Activated CD4-positive, alpha-beta memory T cell treated with anti-CD3 and anti-CD28 coated beads, Interleukin-2, amount 10 ng/mL, durations not matched to agents 7 days and 5 days (primary cell): ENCODE results near the gene B4GALT5. TPM values are rescaled to one million over a fixed set of nuclear protein-coding genes. Genes with fewer than 3 reads are reported as not detected.
A peak's percentile ranks its signal among the peaks of the same experiment; 100 is the strongest.
"Not testable (repeated sequence)": the region's sequence is repeated elsewhere in the genome, so short reads cannot be mapped to it uniquely, and the experiment has no call there.

Experiments used
- CTCF ChIA-PET: fragments of 350-600 bp; sonication (Branson Sonifier 250); formaldehyde crosslinking; loops from one replicate; lab custom pipeline; 2021; ENCODE audit warnings: antibody characterized with exemption, inconsistent platforms; lab: Charles Lee
- POLR2A ChIA-PET: fragments of 350-600 bp; sonication (Branson Sonifier 250); formaldehyde crosslinking; loops from one replicate; lab custom pipeline; 2021; ENCODE audit warnings: antibody characterized with exemption; lab: Charles Lee
- DNase-seq: peaks from one replicate; pipeline ENCODE4 v3.0.0-alpha.2; 2020
- H3K27ac Mint-ChIP-seq: one replicate; pipeline ENCODE4 v1.8.0; 2021; ENCODE audit warnings: mild to moderate bottlenecking, mixed read lengths
- H3K27me3 Mint-ChIP-seq: one replicate; pipeline ENCODE4 v1.8.0; 2021; ENCODE audit warnings: mixed read lengths
- H3K36me3 Mint-ChIP-seq: one replicate; pipeline ENCODE4 v1.8.0; 2021; ENCODE audit warnings: low read depth, mixed read lengths
- H3K4me1 Mint-ChIP-seq: one replicate; pipeline ENCODE4 v1.8.0; 2021; ENCODE audit warnings: mixed read lengths
- H3K4me3 Mint-ChIP-seq: one replicate; pipeline ENCODE4 v1.8.0; 2021; ENCODE audit warnings: mild to moderate bottlenecking, mixed read lengths
- H3K9me3 Mint-ChIP-seq: one replicate; pipeline ENCODE4 v1.8.0; 2021; ENCODE audit warnings: mixed read lengths
- total RNA-seq, 2 experiments: library from RNA; stranded (reverse); gene quantifications; one replicate each; pipeline ENCODE4 v1.2.3, GENCODE V29; 2021

The B4GALT5 gene
- total RNA-seq, 2 experiments from 2014 or later = 21.6 to 22.4 TPM

DNA sequence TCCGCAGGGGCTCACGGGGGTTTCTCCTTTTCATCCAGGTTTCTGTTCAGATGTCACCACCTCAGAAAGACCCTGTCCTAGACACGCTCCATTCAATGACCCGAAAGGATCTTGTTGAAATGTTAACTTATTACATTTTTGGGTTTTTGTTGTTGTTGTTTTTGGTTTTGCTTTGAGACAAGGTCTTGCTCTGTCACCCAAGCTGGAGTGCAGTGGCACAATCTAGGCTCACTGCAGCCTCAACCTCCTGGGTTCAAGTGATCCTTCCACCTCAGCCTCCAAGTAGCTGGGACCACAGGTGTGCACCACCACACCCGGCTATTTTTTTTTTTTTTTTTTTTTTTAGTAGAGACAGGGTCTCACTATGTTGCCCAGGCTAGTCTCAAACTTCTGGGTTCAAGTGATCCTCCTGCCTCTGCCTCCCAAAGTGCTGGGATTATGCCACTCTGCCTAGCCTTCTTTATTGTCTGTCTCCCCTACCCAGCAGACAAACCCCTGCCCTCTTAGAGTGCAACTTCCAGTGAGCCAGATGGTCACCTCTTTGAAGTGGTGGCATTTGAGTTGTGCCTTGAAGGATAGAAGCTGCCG is 102.0 kb downstream of the B4GALT5 start:
- H3K4me3 Mint-ChIP-seq, H3K9me3 Mint-ChIP-seq, H3K36me3 Mint-ChIP-seq, H3K27ac Mint-ChIP-seq, DNase-seq, H3K27me3 Mint-ChIP-seq: not testable (repeated sequence)
- peaks cover 29% of the 10 kb centered on the region for H3K4me1 Mint-ChIP-seq
- CTCF ChIA-PET = interaction anchor here (0.7 to 8.0 kb wide), 12 partner anchors 27 to 953 kb away, joined by 3 to 89 read pairs (median 4); no protein-coding TSS in a partner anchor
- POLR2A ChIA-PET = interaction anchor here (0.9 to 9.8 kb wide), 5 partner anchors 9 to 234 kb away, joined by 3 to 127 read pairs (median 5); no protein-coding TSS in a partner anchor

DNA sequence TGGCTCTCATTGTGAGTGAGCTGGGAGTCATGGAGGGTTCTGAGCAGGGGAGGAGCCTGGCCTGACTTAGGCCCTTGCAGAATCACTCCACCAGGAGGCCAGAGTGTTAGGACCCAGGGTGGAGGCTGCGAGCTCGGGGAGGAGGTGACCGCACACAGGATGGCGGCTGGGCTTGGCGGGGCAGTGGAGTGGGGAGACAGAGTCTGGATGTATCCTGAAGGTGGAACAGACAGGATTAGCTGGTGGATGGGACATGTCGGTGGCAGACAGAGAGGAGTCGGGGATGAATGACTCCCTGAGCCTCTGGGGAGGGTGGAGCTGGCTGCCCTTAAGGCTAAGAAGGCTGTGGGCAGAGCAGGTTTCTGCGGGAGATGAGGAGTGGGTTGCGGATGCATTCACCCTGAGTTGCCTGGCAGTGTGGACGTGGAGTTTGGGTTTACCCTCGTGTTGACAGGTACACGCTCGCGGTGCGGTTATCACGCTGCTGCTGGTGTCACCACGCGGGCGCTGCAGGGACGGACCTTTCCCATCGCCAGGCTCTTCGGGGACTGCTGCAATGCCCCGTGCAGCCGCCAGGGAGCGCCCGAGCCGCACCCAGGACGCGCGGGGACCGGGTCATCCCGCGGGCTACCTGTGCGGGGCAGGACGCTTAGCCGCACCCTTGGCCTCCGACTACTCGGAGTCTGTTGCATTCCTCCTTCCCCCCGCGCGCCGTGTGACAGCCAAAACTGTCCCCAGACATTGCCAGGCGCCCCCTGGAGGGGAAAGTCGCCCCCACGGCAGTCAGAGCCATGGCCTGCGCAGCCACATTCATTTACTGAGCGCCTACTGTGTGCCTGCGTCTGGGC is 102.8 kb downstream of the B4GALT5 start:
- peaks cover 8% of the 10 kb centered on the region for H3K36me3 Mint-ChIP-seq
- ChIA-PET POLR2A (interaction anchor here (0.7 to 9.8 kb wide), 9 partner anchors 9 to 325 kb away, joined by 3 to 127 read pairs (median 3); partner anchors contain the start of gene RNF114), CTCF (interaction anchor here (0.5 to 10.5 kb wide), 21 partner anchors 8 to 319 kb away, joined by 3 to 343 read pairs (median 5); no protein-coding TSS in a partner anchor)
- DNase-seq = peak; percentile 83
- peaks cover 29% of the 10 kb centered on the region for H3K4me1 Mint-ChIP-seq
- H3K9me3 Mint-ChIP-seq = no peaks in the 10 kb centered on the region
- no peaks in the 10 kb centered on the region for H3K27me3 Mint-ChIP-seq
- peak overlapping the region; percentile 13 for H3K4me3 Mint-ChIP-seq
- no peak overlapping the region for H3K27ac Mint-ChIP-seq

GRCh38 chr20:49608752-49609670 is 104.7 kb downstream of the B4GALT5 start:
- Mint-ChIP-seq H3K36me3 (peaks cover 21% of the 10 kb centered on the region), H3K27ac (peak overlapping the region; percentile 55), H3K4me3 (no peak overlapping the region), H3K4me1 (peaks cover 39% of the 10 kb centered on the region), H3K27me3 (no peaks in the 10 kb centered on the region), H3K9me3 (no peaks in the 10 kb centered on the region)
- ChIA-PET CTCF (interaction anchor here (0.5 to 10.5 kb wide), 29 partner anchors 9 to 341 kb away, joined by 3 to 343 read pairs (median 4); partner anchors contain the start of genes B4GALT5 and RNF114), POLR2A (interaction anchor here (0.6 to 9.8 kb wide), 10 partner anchors 9 to 279 kb away, joined by 3 to 127 read pairs (median 3); no protein-coding TSS in a partner anchor)
- peak; percentile 84 for DNase-seq

- Mint-ChIP-seq H3K27ac (no peak overlapping the region), H3K4me1 (peaks cover 48% of the 10 kb centered on the region), H3K4me3 (no peak overlapping the region), H3K36me3 (peaks cover 30% of the 10 kb centered on the region), H3K9me3 (no peaks in the 10 kb centered on the region), H3K27me3 (no peaks in the 10 kb centered on the region)
- ChIA-PET POLR2A (interaction anchor here (1.2 to 9.8 kb wide), 3 partner anchors 12 to 73 kb away, joined by 4 to 127 read pairs (median 118); no protein-coding TSS in a partner anchor), CTCF (interaction anchor here (1.1 to 10.5 kb wide), 9 partner anchors 12 to 327 kb away, joined by 3 to 343 read pairs (median 5); no protein-coding TSS in a partner anchor)
- no peak for DNase-seq
These were observed 106.1 kb downstream of the B4GALT5 start for GRCh38 chr20:49607568-49607967.

- peaks cover 53% of the 10 kb centered on the region for H3K36me3 Mint-ChIP-seq
- H3K9me3 Mint-ChIP-seq = no peaks in the 10 kb centered on the region
- DNase-seq = no peak
- ChIA-PET POLR2A (interaction anchor here (8.0 to 9.8 kb wide), 2 partner anchors 8 to 62 kb away, joined by 118 to 127 read pairs; no protein-coding TSS in a partner anchor), CTCF (interaction anchor here (1.1 to 10.5 kb wide), 3 partner anchors 31 to 63 kb away, joined by 3 to 343 read pairs (median 3); no protein-coding TSS in a partner anchor)
- H3K4me1 Mint-ChIP-seq = peaks cover 56% of the 10 kb centered on the region
- H3K27ac Mint-ChIP-seq = peak overlapping the region; percentile 10
- H3K27me3 Mint-ChIP-seq = no peaks in the 10 kb centered on the region
- no peak overlapping the region for H3K4me3 Mint-ChIP-seq
These were observed 110.5 kb downstream of the B4GALT5 start for GRCh38 chr20:49603209-49603627.

DNA sequence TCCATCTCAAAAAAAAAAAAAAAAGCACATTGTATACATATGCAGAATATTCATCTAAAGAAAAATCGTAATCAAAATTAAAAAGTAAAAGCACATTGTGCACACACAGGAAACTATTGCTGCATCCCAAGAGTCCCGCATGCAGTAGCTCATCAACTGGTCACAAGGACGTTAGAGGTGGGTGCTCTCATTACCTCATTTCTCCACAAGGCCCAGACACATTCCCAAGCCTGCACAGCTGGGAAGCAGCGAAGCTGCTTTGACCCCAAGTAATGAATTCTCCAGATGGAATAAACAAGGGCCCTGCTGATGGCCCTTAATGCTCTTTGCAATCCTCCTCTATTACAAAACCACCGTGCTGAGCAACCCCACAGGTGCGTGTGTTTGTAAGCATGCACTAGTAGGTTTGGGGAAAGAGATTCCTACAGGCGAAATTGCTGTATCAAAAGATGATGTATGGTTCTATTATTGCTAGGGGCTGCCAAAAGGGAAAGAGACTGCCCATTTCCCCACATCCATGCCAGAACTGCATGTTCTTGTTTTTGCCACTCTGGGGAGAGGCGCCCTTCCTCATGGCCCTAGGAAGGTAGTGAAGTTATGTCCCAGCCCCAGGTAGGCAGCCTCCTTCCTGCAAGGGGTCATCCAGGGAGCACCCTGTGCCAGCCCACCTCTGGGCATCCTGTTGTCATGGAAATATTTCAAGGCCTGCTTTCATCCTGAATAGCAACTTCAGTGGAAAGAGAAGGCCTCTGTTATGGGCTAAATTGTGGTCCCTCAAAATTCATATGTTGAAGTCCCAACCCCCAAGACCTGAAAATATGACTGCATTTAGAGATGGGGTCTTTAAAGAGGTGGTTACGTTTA is 111.1 kb downstream of the B4GALT5 start:
- Mint-ChIP-seq H3K9me3 (no peaks in the 10 kb centered on the region), H3K27ac (peak overlapping the region; percentile 4), H3K27me3 (no peaks in the 10 kb centered on the region), H3K4me3 (no peak overlapping the region), H3K4me1 (peaks cover 56% of the 10 kb centered on the region), H3K36me3 (peaks cover 57% of the 10 kb centered on the region)
- POLR2A ChIA-PET = interaction anchor here (1.1 to 9.8 kb wide), 3 partner anchors 8 to 61 kb away, joined by 3 to 127 read pairs (median 3); no protein-coding TSS in a partner anchor
- CTCF ChIA-PET = interaction anchor here (10.5 kb wide), 1 partner anchor 62 kb away, joined by 343 read pairs; no protein-coding TSS in a partner anchor
- DNase-seq = no peak

DNA sequence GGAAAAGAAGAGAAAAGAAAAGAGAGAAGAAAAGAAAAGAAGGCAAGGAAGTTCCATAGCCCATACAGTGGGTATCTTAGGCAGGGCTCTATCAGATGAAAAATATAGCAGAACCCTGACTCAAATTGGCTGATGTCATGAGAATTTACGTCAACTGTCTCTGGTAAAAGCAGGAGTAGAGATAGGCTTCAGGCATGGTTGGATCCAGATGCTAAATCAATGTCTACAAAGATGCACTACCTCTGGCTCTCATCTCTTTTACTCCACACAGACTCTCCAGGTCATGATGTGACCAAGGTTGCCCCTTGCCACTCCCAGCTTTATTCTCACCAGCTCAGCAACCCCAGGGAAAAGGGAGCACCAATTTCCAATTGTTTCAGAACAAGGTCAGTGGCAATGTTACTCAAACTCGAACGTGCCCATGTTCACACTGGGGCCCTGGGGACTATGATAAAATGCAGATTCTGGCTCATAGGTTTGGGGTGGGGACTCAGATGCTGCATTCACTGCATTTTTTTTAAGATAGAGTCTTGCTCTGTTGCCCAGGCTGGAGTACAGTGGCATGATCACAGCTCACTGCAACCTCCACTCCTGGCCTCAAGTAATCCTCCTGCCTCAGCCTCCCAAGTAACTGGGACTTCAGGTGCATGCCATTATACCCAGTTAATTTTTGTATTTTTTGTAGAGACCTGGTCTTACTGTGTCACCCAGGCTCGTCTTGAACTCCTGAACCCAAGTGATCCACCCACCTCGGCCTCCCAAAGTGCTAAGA is 112.3 kb downstream of the B4GALT5 start:
- peaks cover 63% of the 10 kb centered on the region for H3K4me1 Mint-ChIP-seq
- H3K4me3 Mint-ChIP-seq = no peak overlapping the region
- peak overlapping the region; percentile 42 for H3K27ac Mint-ChIP-seq
- ChIA-PET POLR2A (interaction anchor here (1.3 kb wide), 1 partner anchor 60 kb away, joined by 3 read pairs; no protein-coding TSS in a partner anchor), CTCF (interaction anchor here (10.5 kb wide), 1 partner anchor 61 kb away, joined by 343 read pairs; no protein-coding TSS in a partner anchor)
- no peaks in the 10 kb centered on the region for H3K27me3 Mint-ChIP-seq
- H3K9me3 Mint-ChIP-seq = peaks cover 2% of the 10 kb centered on the region
- no peak for DNase-seq
- peaks cover 65% of the 10 kb centered on the region for H3K36me3 Mint-ChIP-seq

DNA sequence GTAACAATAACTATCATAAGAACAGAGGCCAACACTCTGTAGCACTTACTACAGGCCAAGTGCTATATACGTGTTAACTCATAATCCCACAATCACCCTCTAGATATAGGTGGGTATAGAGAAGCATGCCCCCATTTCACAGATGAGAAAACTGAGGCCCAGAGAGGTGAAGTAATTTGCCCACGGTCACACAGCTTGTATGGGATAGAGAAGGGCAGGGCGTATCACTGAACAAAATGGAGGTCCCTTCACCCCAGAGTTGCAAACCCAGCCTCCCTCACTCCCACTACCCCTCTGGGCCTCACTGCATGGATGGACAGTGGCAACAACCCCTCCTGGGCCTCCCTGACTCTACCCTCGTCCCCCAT is 113.9 kb downstream of the B4GALT5 start:
- H3K4me1 Mint-ChIP-seq = peaks cover 75% of the 10 kb centered on the region
- H3K27ac Mint-ChIP-seq = peak overlapping the region; percentile 1
- no peak overlapping the region for H3K4me3 Mint-ChIP-seq
- H3K27me3 Mint-ChIP-seq = no peaks in the 10 kb centered on the region
- ChIA-PET POLR2A (interaction anchor here (1.0 kb wide), 1 partner anchor 10 kb away, joined by 3 read pairs; no protein-coding TSS in a partner anchor), CTCF (interaction anchor here (1.0 kb wide), 1 partner anchor 9 kb away, joined by 3 read pairs; no protein-coding TSS in a partner anchor)
- H3K9me3 Mint-ChIP-seq = peaks cover 2% of the 10 kb centered on the region
- H3K36me3 Mint-ChIP-seq = peaks cover 75% of the 10 kb centered on the region
- no peak for DNase-seq

DNA sequence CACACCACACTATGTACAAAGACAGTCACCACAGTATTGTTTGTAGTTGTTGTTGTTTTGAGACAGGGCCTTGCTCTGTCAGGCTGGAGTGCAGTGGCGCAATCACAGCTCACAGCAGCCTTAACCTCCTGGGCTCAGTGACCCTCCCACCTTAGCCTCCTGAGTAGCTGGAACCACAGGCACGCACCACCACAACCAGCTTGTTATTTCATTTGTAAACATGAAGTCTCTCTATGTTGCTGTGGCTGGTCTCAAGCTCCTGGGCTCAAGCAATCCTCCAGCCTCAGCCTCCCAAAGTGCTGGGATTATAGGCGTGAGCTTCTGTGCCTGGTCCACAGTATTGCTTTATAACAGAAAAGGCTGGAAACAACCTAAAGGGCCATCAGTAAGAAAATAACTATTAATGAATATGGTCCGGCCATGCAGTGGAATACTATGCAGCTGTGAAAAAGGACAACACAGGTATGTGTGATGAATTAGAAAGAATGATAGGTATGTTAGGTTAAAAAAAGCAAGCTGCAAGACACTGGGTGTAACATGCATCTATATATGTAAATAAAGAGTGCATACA is 115.8 kb downstream of the B4GALT5 start:
- ChIA-PET POLR2A (interaction anchor here (0.9 to 6.3 kb wide), 9 partner anchors 9 to 317 kb away, joined by 3 to 184 read pairs (median 42); partner anchors contain the start of genes PTGIS, SLC9A8 and ZNFX1), CTCF (interaction anchor here (1.2 to 6.6 kb wide), 3 partner anchors 10 to 63 kb away, joined by 3 to 114 read pairs (median 63); no protein-coding TSS in a partner anchor)
- Mint-ChIP-seq H3K9me3 (peaks cover 2% of the 10 kb centered on the region), H3K4me1 (peaks cover 82% of the 10 kb centered on the region), H3K27ac (peak overlapping the region; percentile 91), H3K27me3 (no peaks in the 10 kb centered on the region), H3K36me3 (peaks cover 74% of the 10 kb centered on the region), H3K4me3 (peak overlapping the region; percentile 70)
- no peak for DNase-seq
